Fibroblast of mammary gland (primary cell): ENCODE results near the gene BCL2L2.
A peak's percentile ranks its signal among the peaks of the same experiment; 100 is the strongest.

Experiments used
- DNase-seq: peaks from one replicate; pipeline ENCODE4 v3.0.0-alpha.2; 2010; ENCODE audit warnings: low read depth
- H3K4me3 ChIP-seq: 2 replicates; pipeline ENCODE4 v1.5.1; 2011; ENCODE audit warnings: low read depth, mild to moderate bottlenecking, low read length, moderate library complexity; ENCODE audit not compliant: control insufficient read depth
- CTCF ChIP-seq: conservative IDR thresholded peaks from 2 replicates; pipeline ENCODE4 v1.5.1; 2011; ENCODE audit warnings: low read depth, low read length, inconsistent platforms; ENCODE audit not compliant: control insufficient read depth, insufficient read depth

BCL2L2 gene

GRCh38 chr14:23294734-23295561 lies 11.7 kb upstream of the BCL2L2 start:
- TF ChIP-seq CTCF = peak; percentile 96
- H3K4me3 ChIP-seq = no peak overlapping the region
- DNase-seq = peak; percentile 69

- no peak for TF ChIP-seq CTCF
- DNase-seq = no peak
- no peak overlapping the region for H3K4me3 ChIP-seq
Observed at GRCh38 chr14:23296012-23296777, 10.4 kb upstream of the BCL2L2 start.

GRCh38 chr14:23297096-23297495 lies 9.5 kb upstream of the BCL2L2 start:
- H3K4me3 ChIP-seq = no peak overlapping the region
- no peak for TF ChIP-seq CTCF
- DNase-seq = no peak

GRCh38 chr14:23297611-23298277 lies 8.9 kb upstream of the BCL2L2 start:
- no peak for TF ChIP-seq CTCF
- H3K4me3 ChIP-seq = no peak overlapping the region
- DNase-seq = no peak

GRCh38 chr14:23299211-23299957 lies 7.2 kb upstream of the BCL2L2 start:
- TF ChIP-seq CTCF = peak; percentile 46
- no peak overlapping the region for H3K4me3 ChIP-seq
- peak; percentile 78 for DNase-seq
